Keratinocyte (primary cell): ENCODE data around the gene CCS. TPM values are rescaled to one million over a fixed set of nuclear protein-coding genes. Genes with fewer than 3 reads are reported as not detected.

Experiments used
- DNase-seq: peaks from one replicate; pipeline ENCODE4 v3.0.0-alpha.2; 2011; ENCODE audit warnings: low read depth, missing footprints, low spot score
- FAIRE-seq: peaks from 2 replicates; lab custom pipeline; 2011; peaks lifted over from hg19 to GRCh38; lab: Jason Lieb, UNC
- H2AFZ ChIP-seq: 2 replicates; pipeline ENCODE4 v1.6.0; 2012; ENCODE audit warnings: low read length, control low read depth, inconsistent platforms; ENCODE audit not compliant: control insufficient read depth
- H3K27ac ChIP-seq: 2 replicates; pipeline ENCODE4 v1.5.1; 2011; ENCODE audit warnings: low read length; ENCODE audit not compliant: control insufficient read depth, insufficient read depth
- H3K27me3 ChIP-seq: 3 replicates; pipeline ENCODE4 v1.6.0; 2011; ENCODE audit warnings: low read length; ENCODE audit not compliant: control insufficient read depth, insufficient read depth; ENCODE audit errors: extremely low read depth
- H3K36me3 ChIP-seq, 2 experiments: 2 replicates in 1 of 2; 3 replicates in 1 of 2; pipeline ENCODE4 v1.5.1; 2011; ENCODE audit warnings: low read length in 2 of 2, mild to moderate bottlenecking in 1 of 2; ENCODE audit not compliant: control insufficient read depth in 2 of 2, insufficient read depth in 2 of 2; ENCODE audit errors: extremely low read depth in 1 of 2
- H3K4me1 ChIP-seq: 3 replicates; pipeline ENCODE4 v1.5.1; 2011; ENCODE audit warnings: low read length; ENCODE audit not compliant: control insufficient read depth, insufficient read depth; ENCODE audit errors: extremely low read depth
- H3K4me2 ChIP-seq: 3 replicates; pipeline ENCODE4 v1.6.0; 2011; ENCODE audit warnings: low read depth, low read length; ENCODE audit not compliant: control insufficient read depth, insufficient read depth; ENCODE audit errors: extremely low read depth
- H3K4me3 ChIP-seq, 3 experiments: fragments of 200-600 bp in 1 of 3; sonication (generic) in 1 of 3; 2 replicates in 2 of 3; 3 replicates in 1 of 3; pipeline ENCODE4 v1.5.1; 2011 to 2016; ENCODE audit warnings: low read length in 3 of 3, mild to moderate bottlenecking in 3 of 3, control low read depth in 2 of 3, inconsistent platforms in 1 of 3, low read depth in 1 of 3, mixed read lengths in 1 of 3, mixed run types in 1 of 3, moderate library complexity in 1 of 3; ENCODE audit not compliant: control insufficient read depth in 2 of 3, insufficient read depth in 2 of 3; ENCODE audit errors: extremely low read depth in 1 of 3
- H3K79me2 ChIP-seq: 2 replicates; pipeline ENCODE4 v1.6.0; 2012; ENCODE audit warnings: low read length; ENCODE audit not compliant: control insufficient read depth, insufficient read depth
- H3K9ac ChIP-seq: 3 replicates; pipeline ENCODE4 v1.6.0; 2011; ENCODE audit warnings: low read length; ENCODE audit not compliant: control insufficient read depth, insufficient read depth; ENCODE audit errors: extremely low read depth
- H3K9me1 ChIP-seq: 3 replicates; pipeline ENCODE4 v1.6.0; 2011; ENCODE audit warnings: low read length; ENCODE audit not compliant: control insufficient read depth, insufficient read depth; ENCODE audit errors: extremely low read depth
- H3K9me3 ChIP-seq: 2 replicates; pipeline ENCODE4 v1.5.1; 2012; ENCODE audit warnings: low read depth, low read length; ENCODE audit not compliant: control insufficient read depth
- H4K20me1 ChIP-seq: 3 replicates; pipeline ENCODE4 v1.6.0; 2011; ENCODE audit warnings: low read length; ENCODE audit not compliant: control insufficient read depth, insufficient read depth; ENCODE audit errors: extremely low read depth
- EZH2 ChIP-seq: IDR thresholded peaks from one replicate; pipeline ENCODE4 v1.6.1; 2012; ENCODE audit warnings: inconsistent platforms, mild to moderate bottlenecking, low read length, moderate library complexity
- dilution Hi-C: fragments of 300-500 bp; cut with MboI; formaldehyde crosslinking; loops from one replicate; pipeline ENCODE4 v1.7.0; 2020; ENCODE audit warnings: low sequenced_read_pairs; ENCODE audit not compliant: extremely low pct_ligation_motif_present
- polyA plus RNA-seq, 5 experiments: library from polyadenylated mRNA; depleted of rRNA in 3 of 5; stranded (reverse) in 3 of 5; stranded (forward) in 1 of 5; unstranded in 1 of 5; fragments of >200 nt; gene quantifications; 1 replicate in 1 of 5; 2 replicates in 3 of 5; 3 replicates in 1 of 5; pipeline versions ENCODE4 v1.2.1 to v1.2.3, GENCODE V29; 2011 to 2012; ENCODE audit warnings: missing spikeins in 2 of 5, low read depth in 1 of 5, low replicate concordance in 1 of 5
- TF ChIP-seq, protein P1 (sequence below), 3 experiments: IDR thresholded peaks in 1 of 3; conservative IDR thresholded peaks in 1 of 3; optimal IDR thresholded peaks in 1 of 3; 2 replicates in 2 of 3; 3 replicates in 1 of 3; pipeline versions ENCODE3 to v1.5.1; 2011; ENCODE audit warnings: low read length in 3 of 3, mild to moderate bottlenecking in 3 of 3, moderate library complexity in 2 of 3, control low read depth in 1 of 3, inconsistent platforms in 1 of 3; ENCODE audit not compliant: insufficient read depth in 2 of 3; ENCODE audit errors: extremely low read depth in 1 of 3

CCS gene
- polyA plus RNA-seq, 1 donor (not counting 4 experiments of a cell fraction or from before 2014, with no cell fraction given), result 17.6 TPM

DNA sequence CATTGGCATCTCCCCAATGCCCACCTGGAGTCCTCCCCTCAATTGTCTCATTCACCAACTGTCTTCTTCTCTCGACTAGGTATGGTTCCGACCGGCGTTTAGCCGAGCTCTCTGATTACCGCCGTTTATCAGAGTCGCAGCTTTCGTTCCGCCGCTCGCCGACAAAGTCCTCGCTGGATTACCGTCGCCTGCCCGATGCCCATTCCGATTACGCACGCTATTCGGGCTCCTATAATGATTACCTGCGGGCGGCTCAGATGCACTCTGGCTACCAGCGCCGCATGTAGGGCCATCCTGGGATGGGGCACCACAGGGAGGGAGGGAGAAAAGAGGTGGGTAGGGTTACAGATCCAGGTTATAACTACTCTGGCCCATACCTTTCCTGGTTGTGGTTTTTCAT lies 33.4 kb downstream of the CCS start:
- Histone ChIP-seq H3K9me1 (peaks cover 2% of the 10 kb centered on the region), H3K27ac (no peak overlapping the region), H3K9me3 (no peaks in the 10 kb centered on the region), H3K4me1 (no peaks in the 10 kb centered on the region), H3K27me3 (no peaks in the 10 kb centered on the region), H3K4me2 (no peak overlapping the region), H2AFZ (no peak overlapping the region), H3K9ac (no peak overlapping the region), H4K20me1 (peaks cover 50% of the 10 kb centered on the region), H3K36me3 (peaks cover 61% of the 10 kb centered on the region in 2 experiments), H3K79me2 (peaks cover 100% of the 10 kb centered on the region), H3K4me3 (no peak overlapping the region)
- DNase-seq, result no peak
- no peak for TF ChIP-seq EZH2
- TF ChIP-seq, protein P1, sequence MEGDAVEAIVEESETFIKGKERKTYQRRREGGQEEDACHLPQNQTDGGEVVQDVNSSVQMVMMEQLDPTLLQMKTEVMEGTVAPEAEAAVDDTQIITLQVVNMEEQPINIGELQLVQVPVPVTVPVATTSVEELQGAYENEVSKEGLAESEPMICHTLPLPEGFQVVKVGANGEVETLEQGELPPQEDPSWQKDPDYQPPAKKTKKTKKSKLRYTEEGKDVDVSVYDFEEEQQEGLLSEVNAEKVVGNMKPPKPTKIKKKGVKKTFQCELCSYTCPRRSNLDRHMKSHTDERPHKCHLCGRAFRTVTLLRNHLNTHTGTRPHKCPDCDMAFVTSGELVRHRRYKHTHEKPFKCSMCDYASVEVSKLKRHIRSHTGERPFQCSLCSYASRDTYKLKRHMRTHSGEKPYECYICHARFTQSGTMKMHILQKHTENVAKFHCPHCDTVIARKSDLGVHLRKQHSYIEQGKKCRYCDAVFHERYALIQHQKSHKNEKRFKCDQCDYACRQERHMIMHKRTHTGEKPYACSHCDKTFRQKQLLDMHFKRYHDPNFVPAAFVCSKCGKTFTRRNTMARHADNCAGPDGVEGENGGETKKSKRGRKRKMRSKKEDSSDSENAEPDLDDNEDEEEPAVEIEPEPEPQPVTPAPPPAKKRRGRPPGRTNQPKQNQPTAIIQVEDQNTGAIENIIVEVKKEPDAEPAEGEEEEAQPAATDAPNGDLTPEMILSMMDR (optimal IDR thresholded peaks at IDR 0.05 in 1 of 3, IDR thresholded peaks at IDR 0.05 in 1 of 3, conservative IDR thresholded peaks at IDR 0.05 in 1 of 3; ENCODE audit: extremely low read depth in 1 of 3, insufficient read depth in 2 of 3, low read length in 3 of 3), result no peak
- FAIRE-seq, result no peak
- dilution Hi-C loops, result no loop called here

DNA sequence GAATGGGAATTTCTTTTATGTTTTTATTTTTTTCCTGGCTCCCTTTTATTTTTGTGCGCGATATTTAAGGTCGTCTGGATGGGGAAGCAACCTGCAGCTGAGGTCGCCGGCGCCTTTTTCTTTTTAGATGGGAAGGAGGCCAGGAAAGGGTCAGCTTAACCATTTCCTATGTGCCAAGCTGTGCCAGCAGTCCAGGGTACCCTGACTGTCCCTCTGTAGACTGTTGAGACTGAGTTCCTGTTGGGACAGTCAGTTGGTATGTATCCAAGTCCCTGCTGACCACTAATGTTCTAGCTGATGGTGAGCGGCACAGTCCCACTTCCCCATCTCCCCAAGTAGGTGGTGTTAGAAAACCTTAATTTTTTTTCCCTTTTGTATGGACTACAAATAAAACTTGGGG lies 33.9 kb downstream of the CCS start:
- FAIRE-seq (no peak), DNase-seq (no peak)
- Histone ChIP-seq H3K36me3 (peaks cover 60 to 61% of the 10 kb centered on the region in 2 experiments), H3K4me3 (no peak overlapping the region), H3K4me2 (no peak overlapping the region), H2AFZ (no peak overlapping the region), H3K27ac (no peak overlapping the region), H3K27me3 (no peaks in the 10 kb centered on the region), H3K79me2 (peaks cover 100% of the 10 kb centered on the region), H3K9ac (no peak overlapping the region), H4K20me1 (peaks cover 47% of the 10 kb centered on the region), H3K4me1 (no peaks in the 10 kb centered on the region), H3K9me1 (peaks cover 2% of the 10 kb centered on the region), H3K9me3 (no peaks in the 10 kb centered on the region)
- TF ChIP-seq EZH2, result no peak
- TF ChIP-seq, protein P1 (optimal IDR thresholded peaks at IDR 0.05 in 1 of 3, IDR thresholded peaks at IDR 0.05 in 1 of 3, conservative IDR thresholded peaks at IDR 0.05 in 1 of 3; ENCODE audit: extremely low read depth in 1 of 3, insufficient read depth in 2 of 3, low read length in 3 of 3), result no peak
- dilution Hi-C loops, result no loop called here
